Subcutaneous abdominal adipose tissue (tissue), 5 donors: ENCODE results near the gene CIT.

ENCODE experiments used
- H3K27ac ChIP-seq: one replicate; pipeline ENCODE4 v1.7.0; 2013; ENCODE audit warnings: low read depth, mild to moderate bottlenecking, inconsistent platforms, low read length, moderate library complexity
- H3K27me3 ChIP-seq, 5 donors: one replicate each; pipeline ENCODE4 v1.7.0; 2013; ENCODE audit warnings: low read length in 5 of 5, inconsistent platforms in 1 of 5; ENCODE audit not compliant: control insufficient read depth in 5 of 5, insufficient read depth in 4 of 5
- H3K36me3 ChIP-seq, 5 donors: one replicate each; pipeline ENCODE4 v1.7.0; 2013; ENCODE audit warnings: low read length in 5 of 5; ENCODE audit not compliant: control insufficient read depth in 5 of 5, insufficient read depth in 5 of 5
- H3K4me1 ChIP-seq, 5 donors: one replicate each; pipeline ENCODE4 v1.7.0; 2013; ENCODE audit warnings: low read length in 5 of 5, mild to moderate bottlenecking in 3 of 5, moderate library complexity in 1 of 5; ENCODE audit not compliant: control insufficient read depth in 5 of 5, insufficient read depth in 5 of 5
- H3K4me3 ChIP-seq, 5 donors: one replicate each; pipeline ENCODE4 v1.7.0; 2013; ENCODE audit warnings: low read length in 5 of 5, low read depth in 1 of 5
- H3K9ac ChIP-seq, 5 donors: one replicate each; pipeline ENCODE4 v1.7.0; 2013; ENCODE audit warnings: low read length in 5 of 5, mild to moderate bottlenecking in 4 of 5, moderate library complexity in 3 of 5
- H3K9me3 ChIP-seq, 5 donors: one replicate each; pipeline ENCODE4 v1.7.0; 2013; ENCODE audit warnings: low read length in 5 of 5; ENCODE audit not compliant: control insufficient read depth in 5 of 5
- donor health status: healthy.
- donor health status: healthy.
- donor health status: healthy.
- donor health status: healthy.
- donor health status: healthy.

The CIT gene

GRCh38 chr12:119695034-119695433 lies 182.1 kb downstream of the CIT start:
- no peak overlapping the region for H3K9ac ChIP-seq
- no peak overlapping the region for H3K27ac ChIP-seq

GRCh38 chr12:119694111-119694510 lies 183.0 kb downstream of the CIT start:
- Histone ChIP-seq H3K9me3 (no peaks in the 10 kb centered on the region), H3K4me3 (no peak overlapping the region), H3K4me1 (peaks cover 0 to 34% (median 0%) of the 10 kb centered on the region in 5 donors), H3K27ac (no peak overlapping the region), H3K27me3 (no peaks in the 10 kb centered on the region), H3K9ac (no peak overlapping the region), H3K36me3 (no peaks in the 10 kb centered on the region)

More at GRCh38 chr12:119695034-119695433, 182.1 kb downstream of the CIT start:
- Histone ChIP-seq H3K27me3 (no peaks in the 10 kb centered on the region), H3K4me3 (no peak overlapping the region), H3K9me3 (no peaks in the 10 kb centered on the region), H3K36me3 (no peaks in the 10 kb centered on the region), H3K4me1 (peaks cover 0 to 34% (median 0%) of the 10 kb centered on the region in 5 donors)

- Histone ChIP-seq H3K9me3 (no peaks in the 10 kb centered on the region), H3K9ac (peak overlapping the region in 1 of 5 donors; percentile 20), H3K4me1 (peaks cover 0 to 34% (median 0%) of the 10 kb centered on the region in 5 donors), H3K27me3 (no peaks in the 10 kb centered on the region), H3K36me3 (no peaks in the 10 kb centered on the region), H3K4me3 (no peak overlapping the region), H3K27ac (no peak overlapping the region)
These were observed 183.6 kb downstream of the CIT start for GRCh38 chr12:119693511-119693910.

GRCh38 chr12:119692997-119693396 lies 184.1 kb downstream of the CIT start:
- Histone ChIP-seq H3K27me3 (no peaks in the 10 kb centered on the region), H3K27ac (no peak overlapping the region), H3K9ac (peak overlapping the region in 1 of 5 donors; percentile 20), H3K4me3 (no peak overlapping the region), H3K9me3 (no peaks in the 10 kb centered on the region), H3K36me3 (no peaks in the 10 kb centered on the region), H3K4me1 (peaks cover 0 to 38% (median 0%) of the 10 kb centered on the region in 5 donors)

- Histone ChIP-seq H3K27me3 (no peaks in the 10 kb centered on the region), H3K27ac (no peak overlapping the region), H3K36me3 (no peaks in the 10 kb centered on the region), H3K9me3 (no peaks in the 10 kb centered on the region), H3K4me3 (no peak overlapping the region), H3K4me1 (peaks cover 0 to 43% (median under 1%) of the 10 kb centered on the region in 5 donors), H3K9ac (no peak overlapping the region)
These were observed 184.7 kb downstream of the CIT start for GRCh38 chr12:119692410-119692809.

- Histone ChIP-seq H3K27me3 (no peaks in the 10 kb centered on the region), H3K4me3 (no peak overlapping the region), H3K27ac (no peak overlapping the region), H3K4me1 (peaks cover 0 to 54% (median 3%) of the 10 kb centered on the region in 5 donors), H3K36me3 (no peaks in the 10 kb centered on the region), H3K9ac (no peak overlapping the region), H3K9me3 (no peaks in the 10 kb centered on the region)
These were observed 185.8 kb downstream of the CIT start for GRCh38 chr12:119691202-119691810.

- no peak overlapping the region for H3K4me3 ChIP-seq
- H3K27ac ChIP-seq = no peak overlapping the region
- no peak overlapping the region for H3K9ac ChIP-seq
- H3K9me3 ChIP-seq = no peaks in the 10 kb centered on the region
- H3K36me3 ChIP-seq = no peaks in the 10 kb centered on the region
- peaks cover 0 to 58% (median 3%) of the 10 kb centered on the region in 5 donors for H3K4me1 ChIP-seq
- H3K27me3 ChIP-seq = no peaks in the 10 kb centered on the region
These were observed 187.1 kb downstream of the CIT start for GRCh38 chr12:119689935-119690500.

- Histone ChIP-seq H3K4me3 (no peak overlapping the region), H3K36me3 (no peaks in the 10 kb centered on the region), H3K27ac (no peak overlapping the region), H3K27me3 (no peaks in the 10 kb centered on the region), H3K4me1 (peaks cover 0 to 61% (median 3%) of the 10 kb centered on the region in 5 donors), H3K9ac (no peak overlapping the region), H3K9me3 (no peaks in the 10 kb centered on the region)
These were observed 189.2 kb downstream of the CIT start for GRCh38 chr12:119687879-119688278.

GRCh38 chr12:119687406-119687805 lies 189.7 kb downstream of the CIT start:
- H3K9me3 ChIP-seq = no peaks in the 10 kb centered on the region
- no peak overlapping the region for H3K27ac ChIP-seq
- H3K36me3 ChIP-seq = no peaks in the 10 kb centered on the region
- no peaks in the 10 kb centered on the region for H3K27me3 ChIP-seq
- peaks cover 0 to 61% (median 3%) of the 10 kb centered on the region in 5 donors for H3K4me1 ChIP-seq
- H3K9ac ChIP-seq = no peak overlapping the region
- H3K4me3 ChIP-seq = peak overlapping the region in 2 of 5 donors; percentile 16 to 24

GRCh38 chr12:119686776-119687175 lies 190.3 kb downstream of the CIT start:
- Histone ChIP-seq H3K9me3 (no peaks in the 10 kb centered on the region), H3K27ac (no peak overlapping the region), H3K36me3 (peaks cover 0 to 3% (median 1%) of the 10 kb centered on the region in 5 donors), H3K4me3 (peak overlapping the region in 1 of 5 donors; percentile 24), H3K9ac (no peak overlapping the region), H3K27me3 (no peaks in the 10 kb centered on the region), H3K4me1 (peaks cover 0 to 61% (median 3%) of the 10 kb centered on the region in 5 donors)
